ENCODE data around the gene IL1A. TPM values are rescaled to one million over a fixed set of nuclear protein-coding genes. Genes with fewer than 3 reads are reported as not detected.

IL1A gene
- total and polyA plus RNA-seq, 9 donors = 0.07 to 0.69 (median 0.12) TPM; not detected in 4

- TF ChIP-seq CTCF (IDR thresholded peaks at IDR 0.05) (no peak), EP300 (IDR thresholded peaks at IDR 0.05) (no peak), POLR2A (IDR thresholded peaks at IDR 0.05) (no peak)
- H3K4me1 ChIP-seq (ENCODE audit: insufficient read depth) = no peaks in the 10 kb centered on the region
- 53 to 63% (median 56%) methylated on average over 5 of the region's 5 CpGs for WGBS, 3 donors
- H3K4me3 ChIP-seq = no peak overlapping the region
- intact Hi-C loops (cut with DNase I) = no loop called here
- no peak overlapping the region for H3K27ac ChIP-seq
- no peaks in the 10 kb centered on the region for H3K9me3 ChIP-seq
- no peaks in the 10 kb centered on the region for H3K36me3 ChIP-seq
- DNase-seq = no peak
- H3K27me3 ChIP-seq = no peaks in the 10 kb centered on the region
Observed at GRCh38 chr2:112794131-112794733, 9.9 kb upstream of the IL1A start.

- no peaks in the 10 kb centered on the region for H3K36me3 ChIP-seq
- no peaks in the 10 kb centered on the region for H3K27me3 ChIP-seq
- intact Hi-C loops (cut with DNase I) = no loop called here
- no peak overlapping the region for H3K4me3 ChIP-seq
- DNase-seq = no peak
- WGBS, 3 donors = 31 to 50% (median 41%) methylated on average over 3 of the region's 3 CpGs
- TF ChIP-seq CTCF (IDR thresholded peaks at IDR 0.05) = no peak
- no peak for TF ChIP-seq EP300 (IDR thresholded peaks at IDR 0.05)
- TF ChIP-seq POLR2A (IDR thresholded peaks at IDR 0.05) = no peak
- no peaks in the 10 kb centered on the region for H3K4me1 ChIP-seq (ENCODE audit: insufficient read depth)
- H3K9me3 ChIP-seq = no peaks in the 10 kb centered on the region
- no peak overlapping the region for H3K27ac ChIP-seq
Observed at GRCh38 chr2:112793449-112793978, 9.2 kb upstream of the IL1A start.

- H3K4me1 ChIP-seq (ENCODE audit: insufficient read depth) = no peaks in the 10 kb centered on the region
- DNase-seq = no peak
- 54 to 70% (median 63%) methylated on average over 5 of the region's 5 CpGs for WGBS, 3 donors
- no peak overlapping the region for H3K27ac ChIP-seq
- no peaks in the 10 kb centered on the region for H3K9me3 ChIP-seq
- H3K4me3 ChIP-seq = no peak overlapping the region
- intact Hi-C loops (cut with DNase I) = no loop called here
- TF ChIP-seq EP300 (IDR thresholded peaks at IDR 0.05) (no peak), CTCF (IDR thresholded peaks at IDR 0.05) (no peak), POLR2A (IDR thresholded peaks at IDR 0.05) (no peak)
- H3K27me3 ChIP-seq = no peaks in the 10 kb centered on the region
- no peaks in the 10 kb centered on the region for H3K36me3 ChIP-seq
Observed at GRCh38 chr2:112792419-112792818, 8.1 kb upstream of the IL1A start.

DNA sequence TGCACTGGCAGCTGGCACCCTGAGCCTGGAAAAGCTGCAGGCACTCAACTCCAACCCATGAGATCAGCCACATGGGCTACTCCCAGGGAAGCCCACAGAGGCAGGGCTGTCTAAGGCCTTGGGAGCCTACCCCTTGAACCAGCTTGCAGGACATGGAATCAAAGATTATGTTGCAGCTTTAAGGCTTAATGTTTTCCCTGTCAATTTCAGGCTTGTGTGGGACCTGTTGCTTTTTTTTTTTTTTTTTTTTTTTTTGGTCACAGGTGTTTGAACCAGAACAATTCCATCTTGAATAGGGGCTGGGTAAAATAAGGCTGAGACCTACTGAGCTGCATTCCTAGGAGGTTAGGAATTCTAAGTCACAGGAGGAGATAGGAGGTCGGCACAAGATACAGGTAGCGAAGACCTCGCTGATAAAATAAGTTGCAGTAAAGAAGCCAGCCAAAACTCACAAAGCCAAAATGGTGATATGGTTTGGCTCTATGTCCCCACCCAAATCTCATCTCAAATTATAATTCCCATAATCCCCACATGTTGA, 7.5 kb upstream of the IL1A start:
- TF ChIP-seq CTCF (IDR thresholded peaks at IDR 0.05) = no peak
- TF ChIP-seq EP300 (IDR thresholded peaks at IDR 0.05) = no peak
- TF ChIP-seq POLR2A (IDR thresholded peaks at IDR 0.05) = no peak
- Histone ChIP-seq H3K27me3 (no peaks in the 10 kb centered on the region), H3K36me3 (no peaks in the 10 kb centered on the region), H3K4me3 (no peak overlapping the region), H3K4me1 (ENCODE audit: insufficient read depth) (no peaks in the 10 kb centered on the region), H3K9me3 (no peaks in the 10 kb centered on the region), H3K27ac (no peak overlapping the region)
- 79 to 95% (median 92%) methylated on average over 3 of the region's 3 CpGs for WGBS, 3 donors
- no peak for DNase-seq
- intact Hi-C loops (cut with DNase I) = no loop called here
